ENCODE results near the gene BAIAP2L1. TPM values are rescaled to one million over a fixed set of nuclear protein-coding genes. Genes with fewer than 3 reads are reported as not detected.

The BAIAP2L1 gene
- polyA plus RNA-seq, 3 donors: 5.3 to 14.0 (median 5.4) TPM

DNA sequence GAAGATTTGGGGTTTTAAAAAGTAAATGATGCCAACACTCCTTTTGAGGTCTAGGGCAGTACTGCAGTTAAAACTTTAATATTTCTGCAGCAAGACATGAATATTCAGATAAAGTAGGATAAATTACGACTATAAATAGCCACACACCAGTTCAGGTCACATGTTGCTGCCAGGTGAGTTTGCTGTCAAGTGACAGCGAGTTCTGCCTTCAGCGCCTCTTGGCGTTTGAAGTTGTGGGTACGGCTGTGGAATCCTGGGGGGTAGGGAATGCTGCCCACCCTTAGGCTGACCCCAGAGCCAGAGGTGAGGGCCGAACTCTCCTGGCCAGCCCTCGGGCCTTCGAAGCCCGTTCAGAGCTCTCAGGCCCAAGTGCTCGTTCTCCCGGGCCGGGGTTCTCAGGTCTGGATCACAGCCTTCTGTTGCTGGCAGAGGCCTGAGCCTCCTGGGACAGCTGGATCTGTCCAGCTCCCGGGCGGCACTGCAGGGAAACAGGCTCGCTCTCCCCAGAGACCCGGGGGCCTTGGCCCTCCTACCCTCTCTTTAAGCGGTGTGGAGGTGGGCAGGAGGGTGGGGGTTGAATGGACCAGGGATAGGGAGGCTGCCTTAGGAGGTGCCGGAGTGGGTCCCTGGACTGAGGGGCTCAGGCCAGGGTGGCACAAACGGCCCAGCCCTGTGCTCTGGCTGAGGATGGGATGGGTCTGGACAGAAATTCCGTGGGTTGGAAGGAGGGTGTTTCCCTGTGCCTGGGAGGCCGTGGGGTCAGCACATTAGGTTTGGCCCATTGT lies 114.0 kb downstream of the BAIAP2L1 start:
- H3K27ac ChIP-seq (ENCODE audit: low read depth, low read length): no peak overlapping the region
- WGBS, 3 donors: 46 to 69% (median 64%) methylated on average over 21 of the region's 21 CpGs

DNA sequence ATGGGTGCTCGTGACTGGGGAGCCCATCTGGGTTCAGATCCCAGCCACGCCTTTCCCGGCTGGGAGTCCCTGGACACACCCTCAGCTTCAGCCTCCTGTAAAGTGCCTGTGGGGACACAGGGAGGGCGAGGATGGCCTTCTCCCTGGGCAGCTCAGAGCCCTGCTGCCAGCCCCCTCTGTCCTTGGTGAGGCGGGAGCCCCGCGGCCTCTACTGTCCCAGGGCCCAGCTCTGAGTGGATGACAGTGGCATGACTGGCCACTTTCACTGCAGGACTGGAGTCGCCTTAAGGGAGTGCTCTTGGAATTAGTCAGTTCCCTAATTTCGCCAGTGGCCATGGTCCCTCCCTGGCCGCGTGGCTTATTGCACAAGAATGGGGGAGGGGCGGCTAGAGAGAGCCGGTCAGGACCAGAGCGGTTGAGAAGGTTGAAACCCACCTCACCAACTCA lies 114.8 kb downstream of the BAIAP2L1 start:
- WGBS, 3 donors: 36 to 53% (median 44%) methylated on average over 14 of the region's 14 CpGs
- no peak overlapping the region for H3K27ac ChIP-seq (ENCODE audit: low read depth, low read length)

DNA sequence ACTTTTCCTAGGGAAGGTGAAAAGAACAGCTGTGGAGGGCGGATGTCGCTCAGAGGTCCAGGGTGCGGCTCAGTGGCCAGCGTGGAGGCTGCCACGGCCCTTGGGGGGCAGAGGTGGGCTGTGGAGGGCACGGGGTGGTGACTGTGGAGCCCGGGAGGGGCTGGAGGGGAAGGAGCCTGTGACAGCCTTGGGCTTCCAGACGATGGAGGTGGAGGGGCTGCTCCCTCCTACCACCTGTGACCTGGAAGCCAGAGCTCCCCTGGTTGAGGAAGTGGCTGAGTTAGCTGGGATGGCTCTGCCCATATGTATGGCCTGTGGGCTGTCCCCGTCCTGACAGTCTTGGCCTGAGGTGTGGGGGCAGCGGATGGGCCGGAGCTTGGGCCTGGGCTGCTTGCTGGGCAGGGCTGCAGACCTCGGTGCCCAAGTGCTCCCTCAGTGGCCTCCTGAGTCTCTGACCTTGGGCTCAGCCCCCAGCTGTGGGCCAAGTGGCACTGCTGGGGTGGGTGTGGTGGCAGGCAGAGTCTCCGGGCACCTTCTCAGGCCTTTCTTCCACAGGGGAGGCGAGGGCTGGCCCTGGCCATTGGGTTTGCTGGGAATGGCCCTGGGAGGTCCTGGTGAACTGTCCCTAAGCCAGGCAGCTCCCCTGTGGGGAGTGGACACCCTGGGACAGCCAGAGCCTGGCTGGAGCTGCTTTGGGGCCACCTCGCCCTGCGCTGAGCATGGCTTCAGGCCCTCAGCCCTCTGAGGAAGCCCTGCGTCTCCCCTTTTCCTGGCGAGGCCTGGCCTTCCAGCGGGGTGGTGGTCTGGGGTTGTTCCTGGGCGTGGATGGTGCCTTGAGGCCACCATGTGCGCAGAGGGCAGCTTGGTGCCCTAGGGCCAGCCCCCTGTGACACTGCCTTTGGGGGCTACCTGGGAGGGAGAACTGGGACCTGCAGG lies 115.5 kb downstream of the BAIAP2L1 start:
- no peak overlapping the region for H3K27ac ChIP-seq (ENCODE audit: low read depth, low read length)
- 58 to 70% (median 69%) methylated on average over 21 of the region's 21 CpGs for WGBS, 3 donors

DNA sequence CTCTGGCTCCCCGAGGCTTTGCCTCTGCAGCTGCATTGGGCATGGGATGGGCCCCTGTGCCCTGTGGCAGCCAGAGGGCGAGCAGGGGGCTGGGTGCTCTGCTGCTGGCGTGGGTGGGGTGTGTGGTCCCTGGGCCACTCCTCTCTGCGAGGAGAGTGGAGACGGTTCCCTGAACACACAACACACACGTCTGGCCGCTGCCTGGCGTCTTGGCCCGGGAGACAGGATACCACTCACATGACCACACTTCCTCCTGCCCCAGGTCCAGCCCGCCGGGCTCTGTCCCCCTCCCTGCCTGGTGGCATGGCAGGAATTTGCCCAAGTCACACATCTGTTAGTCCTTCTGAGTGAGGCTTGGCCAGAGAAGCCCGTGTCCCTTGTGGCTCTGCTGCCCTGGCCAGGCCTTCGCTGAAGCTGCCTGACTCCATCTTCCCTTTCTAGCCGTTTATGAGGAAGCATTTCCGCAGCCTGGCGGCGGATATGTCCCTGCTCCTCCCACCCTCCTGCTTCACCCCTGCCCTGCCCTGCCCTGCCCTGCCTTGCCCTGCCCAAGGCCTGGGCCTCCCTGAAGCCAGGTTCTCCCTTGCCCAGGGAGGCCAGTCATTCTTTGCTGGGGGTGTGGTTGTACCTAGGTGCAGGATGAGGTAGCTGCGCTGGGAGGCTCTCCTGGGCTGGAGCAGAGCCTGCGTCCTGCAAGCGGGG lies 116.4 kb downstream of the BAIAP2L1 start:
- 14 to 21% (median 16%) methylated on average over 18 to 20 of the region's 20 CpGs for whole genome bisulfite sequencing, 3 donors
- no peak overlapping the region for H3K27ac ChIP-seq (ENCODE audit: low read depth, low read length)

DNA sequence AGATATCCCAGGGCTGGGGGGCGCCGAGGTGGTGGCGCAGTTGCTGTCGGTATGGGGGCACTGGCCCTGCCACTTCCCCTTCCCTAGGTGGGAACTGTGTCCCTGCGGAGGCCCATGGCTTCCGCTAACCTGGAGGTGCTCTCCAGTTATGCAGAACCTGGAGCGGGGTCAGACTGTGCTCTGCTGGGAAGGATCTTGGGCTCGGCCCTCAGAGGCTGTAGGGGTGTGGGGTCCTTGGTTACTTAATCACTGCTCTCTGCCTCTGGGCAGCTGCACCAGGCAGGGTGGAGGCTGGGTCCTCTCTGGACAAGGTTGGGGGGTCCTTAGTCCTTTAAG lies 117.0 kb downstream of the BAIAP2L1 start:
- WGBS, 3 donors: 35 to 51% (median 42%) methylated on average over 6 to 8 of the region's 8 CpGs
- no peak overlapping the region for H3K27ac ChIP-seq (ENCODE audit: low read depth, low read length)

DNA sequence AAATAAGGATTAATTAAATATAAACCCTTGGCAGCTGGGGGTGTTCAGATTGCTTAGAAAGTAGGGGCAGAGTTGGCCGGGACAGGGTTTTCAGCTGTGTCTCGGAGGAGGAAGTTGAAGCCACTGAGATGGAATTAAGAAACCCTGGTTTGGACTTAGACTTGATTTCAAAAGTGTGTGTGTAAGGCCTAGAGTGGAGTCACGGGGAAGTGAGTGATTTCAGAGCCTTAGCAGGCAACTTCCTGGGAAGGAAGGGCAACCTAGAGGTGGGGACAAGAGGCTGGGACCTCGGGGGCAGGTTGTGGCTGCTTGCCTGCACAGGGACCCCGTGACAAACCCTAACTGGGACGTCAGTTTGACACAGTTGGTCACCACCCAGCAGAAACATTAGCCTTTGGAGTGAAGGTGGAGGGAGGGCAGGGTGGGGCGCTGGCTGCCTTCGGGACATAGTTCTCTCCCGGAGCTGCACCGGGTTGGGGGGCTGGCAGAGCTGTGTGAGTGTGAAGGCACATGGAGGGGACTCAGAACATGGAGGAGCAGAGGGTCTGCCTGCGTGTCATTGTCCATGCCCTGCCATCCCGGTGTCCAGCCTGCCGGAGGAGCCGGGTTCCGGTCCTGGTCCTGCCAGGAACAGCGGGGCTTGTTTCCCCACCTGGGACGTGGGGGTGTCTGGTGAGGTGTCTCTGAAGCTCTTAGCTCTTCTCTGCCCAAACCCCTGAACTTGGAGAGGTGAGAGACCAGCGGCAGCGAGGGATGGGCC lies 117.6 kb downstream of the BAIAP2L1 start:
- WGBS, 3 donors: 24 to 43% (median 41%) methylated on average over 18 to 19 of the region's 19 CpGs
- H3K27ac ChIP-seq (ENCODE audit: low read depth, low read length): no peak overlapping the region

DNA sequence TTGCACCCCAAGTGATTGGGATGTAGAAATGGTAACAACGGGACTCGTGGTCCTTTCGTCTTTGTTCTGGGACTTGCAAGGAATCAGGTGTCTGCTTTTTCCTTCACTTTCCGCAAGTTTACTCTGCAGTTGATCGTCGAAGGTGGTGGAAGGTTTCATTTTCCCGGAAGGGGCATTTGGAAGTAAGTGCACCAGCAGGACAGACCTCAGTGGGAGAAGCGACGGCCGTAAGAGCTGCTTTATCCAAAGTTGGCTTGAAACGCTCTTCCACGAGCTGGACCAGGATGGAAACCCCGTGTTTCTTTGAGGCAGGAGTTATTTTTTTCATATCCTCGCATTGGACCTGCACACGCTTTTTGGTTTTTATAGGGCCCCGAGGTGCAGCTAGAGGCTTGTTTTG lies 118.2 kb downstream of the BAIAP2L1 start:
- H3K27ac ChIP-seq (ENCODE audit: low read depth, low read length): peak overlapping the region; percentile 0
- WGBS, 3 donors: 23 to 28% (median 27%) methylated on average over 16 of the region's 16 CpGs

DNA sequence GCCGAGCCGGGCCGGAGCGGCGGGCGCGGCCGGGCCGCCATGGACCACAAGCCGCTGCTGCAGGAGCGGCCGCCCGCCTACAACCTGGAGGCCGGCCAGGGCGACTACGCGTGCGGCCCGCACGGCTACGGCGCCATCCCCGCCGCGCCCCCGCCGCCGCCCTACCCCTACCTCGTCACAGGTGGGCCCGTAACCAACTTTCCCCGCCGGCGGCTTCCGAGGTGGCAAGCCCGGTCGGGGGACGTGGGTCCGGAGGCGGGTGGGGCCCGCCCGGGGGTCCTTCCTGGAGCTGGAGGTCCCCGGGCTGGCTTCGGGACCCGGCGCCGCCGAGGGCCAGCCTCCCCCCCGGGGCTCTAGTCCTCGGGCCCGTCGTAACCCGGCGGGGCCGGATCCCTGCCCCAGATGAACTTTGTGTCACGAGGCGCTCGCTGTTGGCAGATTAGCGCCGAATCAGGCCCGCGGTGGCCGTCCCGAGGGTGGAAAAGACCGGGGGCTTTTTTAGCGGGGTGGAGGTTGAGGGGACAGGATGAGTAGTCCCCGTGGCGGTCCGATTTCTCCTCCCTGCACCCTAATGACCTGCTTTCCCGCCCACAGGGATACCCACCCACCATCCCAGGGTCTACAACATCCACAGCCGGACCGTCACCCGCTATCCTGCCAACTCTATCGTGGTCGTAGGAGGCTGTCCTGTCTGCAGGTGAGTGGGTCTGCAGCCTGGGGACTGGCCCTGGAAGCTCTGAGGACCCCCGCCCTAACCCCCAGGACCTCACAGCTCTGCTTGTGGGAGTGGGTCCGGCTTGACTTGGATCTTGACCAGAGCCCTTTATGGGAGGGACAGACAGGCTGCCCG lies 118.9 kb downstream of the BAIAP2L1 start:
- WGBS, 3 donors: 1 to 3% (median 2%) methylated on average over 44 to 77 of the region's 77 CpGs
- H3K27ac ChIP-seq (ENCODE audit: low read depth, low read length): peak overlapping the region; percentile 60

DNA sequence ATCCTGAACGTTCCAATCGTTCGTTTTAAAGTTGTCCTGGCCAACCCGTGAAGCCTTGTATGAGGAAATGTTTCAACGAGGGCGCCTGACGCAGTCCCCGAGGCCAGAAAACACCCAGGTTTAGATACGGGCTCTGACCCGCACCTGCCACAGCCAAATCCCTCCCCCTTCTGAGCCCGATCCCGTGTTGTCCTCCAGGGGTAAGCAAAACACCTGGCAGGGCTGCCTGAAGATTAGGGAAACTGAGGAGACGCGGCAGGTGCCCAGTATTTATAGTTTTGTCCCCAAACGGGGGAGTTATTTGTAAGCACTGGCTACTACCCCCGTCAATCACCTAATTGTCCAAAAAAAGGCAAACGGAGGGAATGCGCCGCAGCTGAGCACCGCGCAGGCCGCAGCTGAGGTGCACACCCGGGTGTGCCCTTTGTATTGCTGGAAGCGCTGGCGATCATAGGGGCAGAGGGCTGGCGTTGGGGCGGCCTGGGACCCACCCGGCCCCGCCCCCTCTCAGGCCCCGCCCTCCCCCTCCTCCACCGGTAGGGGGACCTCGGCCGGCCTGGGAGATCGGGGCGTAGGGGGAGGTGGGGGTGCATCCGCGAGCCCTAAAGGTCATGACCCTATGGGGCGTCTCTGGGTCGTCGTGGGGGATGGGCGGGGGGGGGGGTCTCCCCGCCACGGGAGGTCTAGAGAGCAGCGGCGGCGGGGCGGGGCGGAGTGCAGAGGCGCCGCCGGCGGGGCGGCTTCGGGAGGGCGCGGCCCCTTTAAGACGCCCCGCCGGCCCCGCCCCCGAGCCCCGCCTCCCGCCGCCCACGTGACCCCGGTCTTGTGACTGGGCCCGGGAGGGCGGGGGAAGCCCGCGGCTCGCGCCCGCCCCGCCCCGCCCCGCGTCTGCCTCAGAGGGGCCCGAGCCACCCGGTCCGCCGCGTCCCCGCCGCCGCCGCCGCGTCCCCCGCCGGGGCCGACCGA lies 119.8 kb downstream of the BAIAP2L1 start, which contains the start of gene BRI3:
Gene BRI3, plus strand, starts transcription at position 896 of the 966 bp plus-strand sequence. CDS start 110 bp downstream, outside the sequence.
- WGBS, 3 donors: 0 to 1% (median 1%) methylated on average over 32 to 81 of the region's 92 CpGs
- peak within 1 kb of the TSS; percentile 60 for H3K27ac ChIP-seq (ENCODE audit: low read depth, low read length)

DNA sequence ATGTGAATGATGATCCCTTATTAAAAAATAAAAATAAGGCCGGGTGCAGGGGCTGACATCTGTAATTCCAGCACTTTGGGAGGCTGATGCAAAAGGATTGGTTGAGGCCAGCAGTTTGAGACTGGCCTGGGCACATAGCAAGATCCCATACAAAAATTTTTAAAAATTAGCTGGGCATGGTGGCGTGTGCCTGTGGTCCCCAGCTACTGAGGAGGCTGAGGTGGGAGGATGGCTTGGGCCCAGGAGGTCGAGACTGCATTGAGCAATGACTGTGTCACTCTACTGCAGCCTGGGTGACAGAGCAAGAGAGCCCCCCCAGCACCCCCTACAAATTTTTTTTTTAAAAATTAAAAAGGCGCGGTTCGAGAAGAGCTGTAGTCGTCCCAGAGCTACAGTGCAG lies 120.6 kb downstream of the BAIAP2L1 start:
- 28 to 51% (median 49%) methylated on average over 7 of the region's 7 CpGs for WGBS, 3 donors
- no peak overlapping the region for H3K27ac ChIP-seq (ENCODE audit: low read depth, low read length)

DNA sequence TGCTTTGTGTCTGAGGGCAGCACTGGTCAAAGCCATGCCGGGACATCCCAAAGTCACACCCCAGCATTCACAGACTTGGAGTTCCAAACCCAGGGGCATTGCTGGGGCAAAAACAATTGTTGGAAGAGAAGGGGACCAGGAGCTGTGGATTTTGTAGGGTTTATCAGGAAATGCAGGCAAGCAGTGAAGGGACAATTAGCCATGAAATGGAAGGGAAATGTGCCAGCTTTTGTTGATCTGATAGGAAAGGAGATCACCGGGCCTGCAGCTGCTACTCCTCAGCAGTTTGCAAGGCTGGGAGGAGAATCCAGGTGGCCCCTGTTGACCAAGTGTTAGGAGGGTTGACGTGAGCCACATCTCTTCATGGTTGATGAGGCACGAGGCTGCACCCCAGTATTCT lies 122.0 kb downstream of the BAIAP2L1 start:
- WGBS, 3 donors: 54 to 77% (median 71%) methylated on average over 4 of the region's 4 CpGs
- H3K27ac ChIP-seq (ENCODE audit: low read depth, low read length): no peak overlapping the region

DNA sequence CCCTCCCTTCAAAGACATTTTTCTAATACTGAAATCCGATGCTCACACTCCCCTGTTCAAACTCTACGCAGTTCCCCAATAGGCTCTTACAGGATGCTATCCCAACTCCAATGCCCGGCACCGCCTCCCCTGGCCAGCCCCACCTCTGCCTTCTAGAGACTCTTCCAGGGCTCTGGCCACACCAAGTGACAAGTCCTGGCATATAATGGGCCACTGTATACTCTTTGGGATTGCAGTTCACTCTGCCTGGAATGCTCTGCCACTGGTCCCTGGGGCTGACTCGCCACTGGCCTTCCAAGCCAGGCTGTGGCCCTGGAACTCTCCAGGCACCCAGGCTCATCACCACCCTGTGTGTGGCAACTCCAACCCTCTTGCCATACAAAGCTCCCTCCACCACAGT lies 122.5 kb downstream of the BAIAP2L1 start:
- WGBS, 3 donors: 86 to 95% (median 90%) methylated on average over 5 of the region's 5 CpGs
- no peak overlapping the region for H3K27ac ChIP-seq (ENCODE audit: low read depth, low read length)

DNA sequence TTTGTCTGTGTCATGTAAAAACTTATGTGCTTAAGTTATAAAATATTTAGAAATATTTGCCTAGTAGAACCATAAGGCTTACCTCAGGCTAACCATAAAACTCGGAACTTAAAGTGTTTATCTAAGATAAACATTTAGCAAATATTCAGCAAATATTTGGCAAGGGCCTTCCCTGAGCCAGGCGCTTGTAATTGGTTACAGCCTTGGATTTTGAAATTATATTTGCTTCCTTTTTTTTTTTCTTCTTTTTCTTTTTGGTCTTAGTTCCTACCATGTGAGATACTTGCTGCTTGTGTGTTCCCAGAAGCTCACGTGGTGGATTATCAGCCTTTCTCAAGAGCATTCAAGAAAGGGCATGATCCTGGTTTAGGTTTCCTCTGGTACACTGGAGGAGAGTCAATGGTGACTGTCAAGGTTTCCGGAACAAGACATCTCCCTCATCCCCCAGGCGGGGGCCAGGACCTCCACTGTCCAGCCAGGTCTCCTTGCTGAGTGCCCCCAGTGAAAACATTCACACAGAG lies 124.6 kb downstream of the BAIAP2L1 start:
- 24 to 49% (median 47%) methylated on average over 5 of the region's 5 CpGs for WGBS, 3 donors
- H3K27ac ChIP-seq (ENCODE audit: low read depth, low read length): no peak overlapping the region

DNA sequence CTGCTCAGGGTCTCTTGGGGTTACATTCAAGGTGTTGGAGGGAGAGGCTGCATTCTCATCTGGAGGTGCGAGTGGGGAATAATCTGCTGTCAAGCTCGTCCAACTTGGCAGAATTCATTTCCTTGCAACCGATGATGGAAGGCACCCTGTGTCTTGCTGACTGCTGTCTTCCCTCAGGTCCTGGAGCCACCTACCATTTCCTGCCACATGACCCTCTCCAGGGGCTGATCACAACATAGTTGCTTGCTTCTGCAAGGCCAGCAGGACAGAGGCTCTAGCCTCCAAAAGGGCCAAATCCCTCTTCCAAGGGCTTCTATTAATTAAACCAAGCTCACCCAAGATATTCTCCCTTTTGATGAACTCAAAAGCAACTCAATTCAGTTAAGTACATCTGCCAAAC lies 133.6 kb downstream of the BAIAP2L1 start:
- no peak overlapping the region for H3K27ac ChIP-seq (ENCODE audit: low read depth, low read length)
- WGBS, 3 donors: 88 to 90% (median 90%) methylated on average over 3 of the region's 3 CpGs

DNA sequence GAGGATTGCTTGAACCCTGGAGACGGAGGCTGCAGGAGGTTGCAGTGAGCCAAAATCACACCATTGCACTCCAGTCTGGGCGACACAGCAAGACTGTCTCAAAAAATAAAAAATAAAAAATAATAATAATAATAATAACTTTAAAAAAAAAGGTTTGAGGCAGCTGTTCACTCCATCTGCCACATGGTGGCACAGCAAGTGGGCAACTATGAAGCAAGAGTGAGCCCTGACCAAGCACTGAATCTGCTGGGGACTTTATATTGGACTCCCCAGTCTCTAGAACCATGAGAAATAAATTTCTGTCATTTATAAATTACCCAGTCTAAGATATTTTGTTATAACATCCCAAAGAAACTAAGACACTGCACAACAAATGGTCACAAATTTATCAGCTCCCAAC lies 134.1 kb downstream of the BAIAP2L1 start:
- WGBS, 3 donors: 59 to 93% (median 89%) methylated on average over 2 of the region's 2 CpGs
- no peak overlapping the region for H3K27ac ChIP-seq (ENCODE audit: low read depth, low read length)

DNA sequence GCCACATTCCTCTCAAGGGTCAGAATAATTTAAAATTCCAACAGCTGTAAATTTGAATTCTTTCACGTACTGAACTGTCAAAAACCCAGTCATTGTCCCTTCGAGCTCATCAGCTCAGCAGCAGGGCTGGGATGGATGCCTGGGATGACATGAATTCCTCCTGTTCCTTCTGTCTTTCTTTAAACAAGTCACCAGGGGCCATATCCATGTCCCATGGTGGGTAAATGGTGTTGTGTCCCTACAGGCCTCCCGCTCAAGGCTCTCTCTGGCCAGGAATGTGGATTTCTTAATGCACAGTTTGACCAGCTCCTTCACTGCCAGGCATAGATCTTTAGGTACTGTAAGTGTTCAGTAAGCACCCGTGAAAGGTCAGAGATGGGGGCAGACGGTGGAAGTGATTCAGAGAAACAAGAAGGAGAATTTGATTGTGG lies 135.0 kb downstream of the BAIAP2L1 start:
- 86 to 93% (median 89%) methylated on average over 5 of the region's 5 CpGs for WGBS, 3 donors
- no peak overlapping the region for H3K27ac ChIP-seq (ENCODE audit: low read depth, low read length)
